Gastrocnemius medialis (tissue), 4 donors: ENCODE measurements around the gene TMEM229A. TPM values are rescaled to one million over a fixed set of nuclear protein-coding genes. Genes with fewer than 3 reads are reported as not detected.
"Not testable (repeated sequence)": the region's sequence is repeated elsewhere in the genome, so short reads cannot be mapped to it uniquely, and the experiment has no call there.

Source experiments
- ATAC-seq, 2 donors: fragments of 150-250 bp; one replicate each; pipeline ENCODE4 v1.9.1; 2016
- DNase-seq, 2 donors: peaks; one replicate each; pipeline ENCODE4 v3.0.0-alpha.2; 2019
- H3K27ac ChIP-seq, 4 donors: fragments of 200-600 bp; sonication (generic); 1 replicate in 1 of 4; 2 replicates in 3 of 4; pipeline ENCODE4 v1.5.1; 2016 to 2018; ENCODE audit warnings: mild to moderate bottlenecking in 2 of 4, moderate library complexity in 1 of 4
- H3K27me3 ChIP-seq, 3 donors: fragments of 200-600 bp; sonication (generic) in 2 of 3; 1 replicate in 1 of 3; 2 replicates in 2 of 3; pipeline versions ENCODE4 v1.5.1 to v1.6.0; 2016 to 2019; ENCODE audit warnings: mild to moderate bottlenecking in 1 of 3, moderate library complexity in 1 of 3
- H3K36me3 ChIP-seq, 2 donors: fragments of 200-600 bp; sonication (generic) in 1 of 2; one replicate each; pipeline ENCODE4 v1.5.1; 2017 to 2018
- H3K4me1 ChIP-seq, 2 donors: fragments of 200-600 bp; sonication (generic) in 1 of 2; one replicate each; pipeline ENCODE4 v1.5.1; 2016 to 2017; ENCODE audit warnings: mild to moderate bottlenecking in 2 of 2
- H3K4me3 ChIP-seq, 4 donors: fragments of 200-600 bp; sonication (generic) in 3 of 4; 1 replicate in 1 of 4; 2 replicates in 3 of 4; pipeline ENCODE4 v1.5.1; 2016 to 2019; ENCODE audit warnings: mild to moderate bottlenecking in 2 of 4
- H3K9me3 ChIP-seq, 3 donors: fragments of 200-600 bp; sonication (generic) in 2 of 3; 1 replicate in 1 of 3; 2 replicates in 2 of 3; pipeline ENCODE4 v1.5.1; 2016 to 2019
- POLR2A ChIP-seq, 2 donors: fragments of 450-650 bp; IDR thresholded peaks; one replicate each; pipeline ENCODE4 v1.6.1; 2017; ENCODE audit warnings: antibody characterized with exemption in 2 of 2, mild to moderate bottlenecking in 2 of 2, moderate library complexity in 2 of 2
- in situ Hi-C, 4 donors: fragments of 200-750 bp; cut with MboI; loops; one replicate each; pipeline versions ENCODE4 v1.15.0 to v1.8.0; 2017; ENCODE audit warnings: low sequenced_read_pairs in 4 of 4
- intact Hi-C: fragments of 100-400 bp; cut with DNase I; formaldehyde crosslinking; loops from one replicate; pipeline ENCODE4 v1.15.1; 2023; ENCODE audit warnings: low total_unique reads
- total RNA-seq, 4 donors: library from RNA; depleted of rRNA; stranded (reverse); fragments of >200 nt; gene quantifications; one replicate each; pipeline versions ENCODE4 v1.1.0 to v1.2.3, GENCODE V29; 2016
- TF ChIP-seq, protein P1 (sequence below), 5 experiments: fragments of 450-650 bp in 3 of 5; fragments of 200-600 bp in 2 of 5; sonication (generic) in 2 of 5; IDR thresholded peaks in 4 of 5; conservative IDR thresholded peaks in 1 of 5; 1 replicate in 4 of 5; 2 replicates in 1 of 5; pipeline ENCODE4 v1.5.1; 2016 to 2019; ENCODE audit warnings: antibody characterized with exemption in 5 of 5, mild to moderate bottlenecking in 3 of 5, moderate library complexity in 3 of 5

TMEM229A gene
- total RNA-seq, 4 donors from 2014 or later: not detected

DNA sequence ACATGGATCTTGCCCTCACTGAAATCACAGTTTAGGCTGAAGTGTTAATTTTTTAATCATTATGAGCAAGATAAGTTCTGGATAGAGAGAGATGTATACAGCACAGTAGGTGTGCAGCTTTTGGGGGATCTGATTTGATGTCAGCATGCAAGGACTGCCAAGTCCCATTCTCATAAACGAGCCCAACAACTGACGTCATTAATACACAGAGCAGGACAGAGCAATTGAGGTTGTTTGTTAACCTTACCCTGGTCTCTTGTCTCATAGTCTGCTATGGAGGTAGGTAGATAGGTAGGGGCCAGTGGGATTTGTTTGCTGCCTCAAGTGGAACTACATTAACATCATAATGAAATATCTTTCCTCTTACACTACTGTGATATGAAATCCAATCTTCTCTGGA lies 8.6 kb upstream of the TMEM229A start:
- no peak for DNase-seq
- ATAC-seq: no peak
- no peak overlapping the region for H3K27ac ChIP-seq
- intact Hi-C loops (no loop called here), in situ Hi-C loops (no loop called here)
- H3K4me3 ChIP-seq: no peak overlapping the region
- H3K27me3 ChIP-seq: no peaks in the 10 kb centered on the region
- no peaks in the 10 kb centered on the region for H3K36me3 ChIP-seq
- TF ChIP-seq, protein P1, sequence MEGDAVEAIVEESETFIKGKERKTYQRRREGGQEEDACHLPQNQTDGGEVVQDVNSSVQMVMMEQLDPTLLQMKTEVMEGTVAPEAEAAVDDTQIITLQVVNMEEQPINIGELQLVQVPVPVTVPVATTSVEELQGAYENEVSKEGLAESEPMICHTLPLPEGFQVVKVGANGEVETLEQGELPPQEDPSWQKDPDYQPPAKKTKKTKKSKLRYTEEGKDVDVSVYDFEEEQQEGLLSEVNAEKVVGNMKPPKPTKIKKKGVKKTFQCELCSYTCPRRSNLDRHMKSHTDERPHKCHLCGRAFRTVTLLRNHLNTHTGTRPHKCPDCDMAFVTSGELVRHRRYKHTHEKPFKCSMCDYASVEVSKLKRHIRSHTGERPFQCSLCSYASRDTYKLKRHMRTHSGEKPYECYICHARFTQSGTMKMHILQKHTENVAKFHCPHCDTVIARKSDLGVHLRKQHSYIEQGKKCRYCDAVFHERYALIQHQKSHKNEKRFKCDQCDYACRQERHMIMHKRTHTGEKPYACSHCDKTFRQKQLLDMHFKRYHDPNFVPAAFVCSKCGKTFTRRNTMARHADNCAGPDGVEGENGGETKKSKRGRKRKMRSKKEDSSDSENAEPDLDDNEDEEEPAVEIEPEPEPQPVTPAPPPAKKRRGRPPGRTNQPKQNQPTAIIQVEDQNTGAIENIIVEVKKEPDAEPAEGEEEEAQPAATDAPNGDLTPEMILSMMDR (IDR thresholded peaks at IDR 0.05 in 4 of 5, conservative IDR thresholded peaks at IDR 0.05 in 1 of 5): no peak
- no peak for TF ChIP-seq POLR2A (IDR thresholded peaks at IDR 0.05)
- no peaks in the 10 kb centered on the region for H3K9me3 ChIP-seq
- H3K4me1 ChIP-seq: no peaks in the 10 kb centered on the region

DNA sequence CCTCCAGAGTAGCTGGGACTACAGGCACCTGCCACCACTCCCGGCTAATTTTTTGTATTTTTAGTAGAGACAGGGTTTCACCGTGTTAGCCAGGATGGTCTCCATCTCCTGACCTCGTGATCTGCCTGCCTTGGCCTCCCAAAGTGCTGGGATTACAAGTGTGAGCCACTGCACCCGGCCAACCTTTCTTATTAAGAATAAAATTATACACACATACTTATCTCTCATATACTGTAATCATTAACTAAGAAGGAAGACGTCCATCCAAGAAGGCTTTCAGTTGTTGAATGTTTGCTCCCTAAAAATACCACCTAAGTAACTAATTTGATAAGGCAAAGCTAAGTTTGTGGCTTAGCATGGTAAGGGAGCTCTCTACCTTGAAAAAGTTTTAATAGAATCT lies 5.0 kb upstream of the TMEM229A start:
- in situ Hi-C loops, H3K27ac ChIP-seq, DNase-seq, H3K27me3 ChIP-seq, H3K9me3 ChIP-seq, H3K4me3 ChIP-seq, H3K36me3 ChIP-seq, intact Hi-C loops, ATAC-seq, H3K4me1 ChIP-seq: not testable (repeated sequence)

DNA sequence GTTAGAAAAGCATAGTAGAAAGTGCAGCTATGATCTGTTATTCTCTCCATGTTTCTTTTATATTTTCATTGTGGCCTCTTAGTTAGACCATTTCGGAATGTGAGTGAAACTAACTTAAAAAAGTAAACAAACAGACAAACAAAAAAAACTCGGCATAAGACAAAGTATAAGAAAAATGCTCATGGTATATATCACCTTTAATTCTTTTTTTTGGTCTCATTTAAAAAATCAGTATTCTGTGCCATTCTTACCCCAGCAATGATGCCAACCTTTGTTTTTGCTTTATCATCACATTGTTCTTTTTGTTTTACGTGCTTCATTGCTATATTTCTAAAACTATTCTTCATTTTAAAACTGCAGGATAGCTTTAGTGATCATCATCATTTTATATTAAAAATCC lies 2.8 kb upstream of the TMEM229A start:
- Histone ChIP-seq H3K36me3 (no peaks in the 10 kb centered on the region), H3K27ac (no peak overlapping the region), H3K9me3 (no peaks in the 10 kb centered on the region), H3K4me1 (peaks cover 8 to 10% of the 10 kb centered on the region in 2 donors), H3K4me3 (no peak overlapping the region), H3K27me3 (peaks cover 12 to 16% (median 13%) of the 10 kb centered on the region in 3 donors)
- DNase-seq (no peak), ATAC-seq (no peak)
- in situ Hi-C loops (no loop called here), intact Hi-C loops (no loop called here)
- TF ChIP-seq, protein P1 (IDR thresholded peaks at IDR 0.05 in 4 of 5, conservative IDR thresholded peaks at IDR 0.05 in 1 of 5): no peak
- TF ChIP-seq POLR2A (IDR thresholded peaks at IDR 0.05): no peak

DNA sequence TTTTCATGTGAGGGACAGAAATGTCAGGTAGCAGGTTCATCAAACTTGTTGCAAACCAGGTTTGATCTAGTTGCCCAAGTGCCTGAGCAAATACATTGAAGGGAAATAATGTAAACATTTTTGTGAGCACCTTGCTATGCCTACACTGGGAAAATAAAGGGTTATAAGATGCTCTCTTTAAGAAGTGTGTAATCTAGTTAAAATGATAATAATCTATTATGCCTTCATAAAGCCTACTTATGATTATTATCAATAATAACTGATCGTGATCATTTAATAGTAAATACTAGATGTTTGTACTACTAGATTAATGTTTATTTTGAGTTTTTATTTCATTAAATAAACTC lies 1.9 kb upstream of the TMEM229A start:
- intact Hi-C loops: no loop called here
- no peaks in the 10 kb centered on the region for H3K9me3 ChIP-seq
- TF ChIP-seq POLR2A (IDR thresholded peaks at IDR 0.05): no peak
- TF ChIP-seq, protein P1 (IDR thresholded peaks at IDR 0.05 in 4 of 5, conservative IDR thresholded peaks at IDR 0.05 in 1 of 5): no peak
- ATAC-seq: no peak
- peaks cover 8 to 10% of the 10 kb centered on the region in 2 donors for H3K4me1 ChIP-seq
- no peaks in the 10 kb centered on the region for H3K36me3 ChIP-seq
- H3K4me3 ChIP-seq: no peak overlapping the region
- no peak overlapping the region for H3K27ac ChIP-seq
- H3K27me3 ChIP-seq: peaks cover 14 to 22% (median 15%) of the 10 kb centered on the region in 3 donors
- in situ Hi-C loops: no loop called here
- DNase-seq: no peak

DNA sequence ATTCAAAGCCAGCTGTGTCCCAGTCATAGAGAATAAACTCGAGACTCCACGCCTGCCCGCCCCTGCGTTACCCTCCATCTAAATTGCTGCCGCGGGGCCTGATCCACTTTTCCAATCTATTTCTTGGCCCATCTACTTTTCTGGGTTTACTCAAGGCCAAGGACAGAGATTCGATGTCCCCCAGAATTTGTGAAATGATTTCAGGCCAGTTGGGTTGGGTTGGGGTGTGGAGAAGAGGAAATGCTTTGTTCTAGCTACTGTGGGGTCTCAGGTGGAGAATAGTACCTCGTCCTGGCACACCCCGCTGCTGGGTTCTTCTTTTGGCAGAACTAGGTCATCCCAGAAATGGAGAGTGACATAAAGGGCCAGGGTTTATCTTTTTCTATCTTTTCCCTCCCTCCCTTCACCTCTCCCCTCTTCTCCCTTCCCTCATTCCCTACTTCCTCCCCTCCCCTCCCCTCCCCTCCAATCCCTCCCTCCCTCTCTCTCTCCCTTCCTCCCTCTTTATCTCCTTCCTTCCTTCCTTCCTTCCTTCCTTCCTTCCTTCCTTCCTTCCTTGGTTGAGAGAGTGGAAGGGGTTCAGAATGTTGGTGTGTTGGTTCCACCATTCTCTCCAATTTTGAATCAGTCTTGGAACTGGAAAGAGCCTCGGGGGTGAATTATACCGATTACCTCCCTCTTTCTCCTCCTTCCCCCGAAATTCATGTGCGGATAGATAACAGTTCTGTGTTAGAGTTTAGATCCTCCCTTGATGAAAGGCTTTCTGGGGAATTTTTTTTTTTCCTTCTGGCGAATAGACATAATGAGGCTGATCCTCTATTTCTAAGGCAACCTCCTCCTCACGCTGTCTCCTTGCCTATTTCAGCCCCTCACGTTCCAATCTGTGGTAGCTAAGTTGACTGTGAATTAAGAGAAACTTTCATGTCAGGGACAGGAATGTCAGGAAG lies 1.2 kb upstream of the TMEM229A start:
- TF ChIP-seq POLR2A (IDR thresholded peaks at IDR 0.05): no peak
- TF ChIP-seq, protein P1 (IDR thresholded peaks at IDR 0.05 in 4 of 5, conservative IDR thresholded peaks at IDR 0.05 in 1 of 5): no peak
- Histone ChIP-seq H3K27ac (no peak overlapping the region), H3K4me1 (peaks cover 8 to 10% of the 10 kb centered on the region in 2 donors), H3K9me3 (no peaks in the 10 kb centered on the region), H3K36me3 (no peaks in the 10 kb centered on the region), H3K4me3 (peak overlapping the region; percentile 48 to 55 (median 50)), H3K27me3 (peaks cover 14 to 27% (median 18%) of the 10 kb centered on the region in 3 donors)
- in situ Hi-C loops: no loop called here
- intact Hi-C loops: no loop called here
- ATAC-seq: no peak
- DNase-seq: no peak
